ENCODE results near the gene YTHDF1. TPM values are rescaled to one million over a fixed set of nuclear protein-coding genes. Genes with fewer than 3 reads are reported as not detected.

YTHDF1 gene
- total RNA-seq, 4 donors from 2014 or later, result 17.9 to 32.1 (median 29.7) TPM

DNA sequence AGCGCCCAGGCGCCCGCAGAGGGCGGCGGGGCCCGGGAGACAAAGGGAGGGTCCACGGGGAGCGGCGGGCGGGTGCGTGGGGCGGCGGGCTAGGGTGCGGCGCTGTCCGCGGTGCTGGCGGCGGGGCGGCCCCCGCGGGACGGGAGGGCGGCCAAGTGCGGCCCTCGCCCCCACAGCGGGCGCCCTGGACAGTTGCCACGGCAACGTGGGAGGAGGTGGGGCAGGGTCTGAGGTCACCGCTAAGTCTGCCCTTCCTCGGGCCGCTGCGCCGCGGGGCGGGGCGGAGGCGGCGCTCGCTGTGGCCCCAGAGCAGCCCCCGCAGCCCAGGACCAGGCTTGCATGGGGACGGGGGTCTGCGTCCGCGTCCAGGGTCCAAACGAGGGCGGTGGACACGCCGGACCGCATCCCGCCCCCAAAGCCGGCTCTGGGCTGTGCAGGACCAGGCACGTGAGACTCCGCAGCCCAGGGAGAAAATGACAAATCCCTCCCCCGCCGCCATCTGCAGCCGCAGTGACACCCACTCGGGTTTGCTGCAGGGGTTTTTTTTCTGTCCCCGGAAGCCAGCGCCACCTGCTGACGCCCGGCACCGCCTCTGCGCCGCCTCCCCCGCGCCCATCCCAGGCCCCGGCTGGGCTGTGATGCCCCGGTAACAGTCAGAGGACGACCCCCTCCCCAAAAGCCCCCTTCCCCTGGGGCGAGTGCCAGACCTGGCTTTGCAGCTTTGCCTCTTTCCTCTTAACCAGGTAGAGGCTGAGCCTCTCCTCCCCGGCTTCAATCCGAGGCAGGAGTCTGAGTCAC, 36.8 kb downstream of the YTHDF1 start:
- peaks cover 7 to 98% (median 61%) of the 10 kb centered on the region in 4 donors for H3K27me3 ChIP-seq
- TF ChIP-seq, protein P1, sequence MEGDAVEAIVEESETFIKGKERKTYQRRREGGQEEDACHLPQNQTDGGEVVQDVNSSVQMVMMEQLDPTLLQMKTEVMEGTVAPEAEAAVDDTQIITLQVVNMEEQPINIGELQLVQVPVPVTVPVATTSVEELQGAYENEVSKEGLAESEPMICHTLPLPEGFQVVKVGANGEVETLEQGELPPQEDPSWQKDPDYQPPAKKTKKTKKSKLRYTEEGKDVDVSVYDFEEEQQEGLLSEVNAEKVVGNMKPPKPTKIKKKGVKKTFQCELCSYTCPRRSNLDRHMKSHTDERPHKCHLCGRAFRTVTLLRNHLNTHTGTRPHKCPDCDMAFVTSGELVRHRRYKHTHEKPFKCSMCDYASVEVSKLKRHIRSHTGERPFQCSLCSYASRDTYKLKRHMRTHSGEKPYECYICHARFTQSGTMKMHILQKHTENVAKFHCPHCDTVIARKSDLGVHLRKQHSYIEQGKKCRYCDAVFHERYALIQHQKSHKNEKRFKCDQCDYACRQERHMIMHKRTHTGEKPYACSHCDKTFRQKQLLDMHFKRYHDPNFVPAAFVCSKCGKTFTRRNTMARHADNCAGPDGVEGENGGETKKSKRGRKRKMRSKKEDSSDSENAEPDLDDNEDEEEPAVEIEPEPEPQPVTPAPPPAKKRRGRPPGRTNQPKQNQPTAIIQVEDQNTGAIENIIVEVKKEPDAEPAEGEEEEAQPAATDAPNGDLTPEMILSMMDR (IDR thresholded peaks at IDR 0.05), result peak in 2 of 3 experiments; percentile 46 to 60
- no peak for TF ChIP-seq POLR2AphosphoS5 (IDR thresholded peaks at IDR 0.05)
- no peak for DNase-seq (ENCODE audit: extremely low spot score)
- no peak overlapping the region for H3K27ac ChIP-seq (replicated peaks in 1 of 4)
- peaks cover 28 to 51% (median 48%) of the 10 kb centered on the region in 4 donors for H3K4me1 ChIP-seq
- WGBS, result 5% methylated on average over 11 of the region's 74 CpGs
- no peaks in the 10 kb centered on the region for H3K9me3 ChIP-seq
- no peaks in the 10 kb centered on the region for H3K36me3 ChIP-seq
- intact Hi-C loops (cut with DNase I), result loop anchor here (1.0 kb wide), 1 partner anchor 123 kb away; no protein-coding TSS in a partner anchor
- peak overlapping the region; percentile 32 to 48 (median 38) for H3K4me3 ChIP-seq

GRCh38 chr20:63178446-63178820, 37.5 kb downstream of the YTHDF1 start:
- H3K9me3 ChIP-seq, result no peaks in the 10 kb centered on the region
- no peak for DNase-seq (ENCODE audit: extremely low spot score)
- H3K36me3 ChIP-seq, result no peaks in the 10 kb centered on the region
- TF ChIP-seq POLR2A (IDR thresholded peaks at IDR 0.05; ENCODE audit: low read depth), result no peak
- TF ChIP-seq POLR2AphosphoS5 (IDR thresholded peaks at IDR 0.05), result no peak
- TF ChIP-seq EP300 (IDR thresholded peaks at IDR 0.05), result no peak
- TF ChIP-seq, protein P1 (IDR thresholded peaks at IDR 0.05), result no peak
- peaks cover 7 to 100% (median 66%) of the 10 kb centered on the region in 4 donors for H3K27me3 ChIP-seq
- peak overlapping the region; percentile 32 to 48 (median 38) for H3K4me3 ChIP-seq
- H3K4me1 ChIP-seq, result peaks cover 28 to 51% (median 48%) of the 10 kb centered on the region in 4 donors
- H3K27ac ChIP-seq (replicated peaks in 1 of 4), result no peak overlapping the region
- intact Hi-C loops (cut with DNase I), result no loop called here
- 0% methylated on average over 1 of the region's 49 CpGs for WGBS

DNA sequence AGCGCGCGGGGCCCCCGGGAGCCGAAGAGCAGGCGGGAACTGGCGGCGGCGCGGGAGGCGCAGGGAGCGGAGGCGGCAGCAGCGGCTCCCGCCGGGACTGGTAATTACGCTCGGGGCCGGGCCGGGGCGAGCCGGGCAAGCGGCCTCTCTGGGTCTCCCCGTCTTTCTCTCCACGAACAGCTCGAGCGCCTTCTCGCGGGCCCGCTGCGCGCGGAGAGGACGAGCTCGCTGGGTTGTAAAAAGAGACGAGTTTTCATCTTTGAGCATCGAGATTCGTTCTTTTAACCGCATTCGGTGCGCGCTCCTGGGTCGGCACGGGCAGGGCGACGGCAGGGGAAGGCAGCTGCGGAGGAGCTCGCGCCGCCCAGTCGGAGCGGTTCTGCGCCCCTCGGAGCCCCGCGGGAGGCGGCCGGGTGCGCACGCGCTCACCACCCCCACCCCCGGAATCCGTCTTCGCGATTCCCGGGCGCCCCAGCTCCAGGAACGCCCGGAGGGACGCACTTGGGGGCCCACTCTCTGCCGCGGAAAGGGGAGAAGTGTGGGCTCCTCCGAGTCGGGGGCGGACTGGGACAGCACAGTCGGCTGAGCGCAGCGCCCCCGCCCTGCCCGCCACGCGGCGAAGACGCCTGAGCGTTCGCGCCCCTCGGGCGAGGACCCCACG, 38.0 kb downstream of the YTHDF1 start:
- Histone ChIP-seq H3K4me1 (peaks cover 28 to 51% (median 48%) of the 10 kb centered on the region in 4 donors), H3K27me3 (peaks cover 7 to 100% (median 71%) of the 10 kb centered on the region in 4 donors), H3K27ac (replicated peaks in 1 of 4) (no peak overlapping the region), H3K4me3 (peak overlapping the region; percentile 24 to 40 (median 34)), H3K9me3 (no peaks in the 10 kb centered on the region), H3K36me3 (no peaks in the 10 kb centered on the region)
- 2% methylated on average over 17 of the region's 90 CpGs for WGBS
- TF ChIP-seq POLR2A (IDR thresholded peaks at IDR 0.05; ENCODE audit: low read depth) (no peak), POLR2AphosphoS5 (IDR thresholded peaks at IDR 0.05) (no peak), EP300 (IDR thresholded peaks at IDR 0.05) (no peak)
- TF ChIP-seq, protein P1 (IDR thresholded peaks at IDR 0.05), result no peak
- no peak for DNase-seq (ENCODE audit: extremely low spot score)
- intact Hi-C loops (cut with DNase I), result no loop called here

GRCh38 chr20:63177134-63177784, 38.7 kb downstream of the YTHDF1 start:
- no peak for TF ChIP-seq POLR2AphosphoS5 (IDR thresholded peaks at IDR 0.05)
- TF ChIP-seq EP300 (IDR thresholded peaks at IDR 0.05), result no peak
- TF ChIP-seq, protein P1 (IDR thresholded peaks at IDR 0.05), result no peak
- TF ChIP-seq POLR2A (IDR thresholded peaks at IDR 0.05; ENCODE audit: low read depth), result no peak
- peaks cover 7 to 100% (median 75%) of the 10 kb centered on the region in 4 donors for H3K27me3 ChIP-seq
- intact Hi-C loops (cut with DNase I), result no loop called here
- H3K36me3 ChIP-seq, result no peaks in the 10 kb centered on the region
- no peak overlapping the region for H3K27ac ChIP-seq (replicated peaks in 1 of 4)
- peaks cover 28 to 51% (median 48%) of the 10 kb centered on the region in 4 donors for H3K4me1 ChIP-seq
- H3K9me3 ChIP-seq, result no peaks in the 10 kb centered on the region
- WGBS, result 2% methylated on average over 40 of the region's 96 CpGs
- H3K4me3 ChIP-seq, result peak overlapping the region; percentile 9 to 40 (median 30)
- DNase-seq (ENCODE audit: extremely low spot score), result no peak

Data from esophagus muscularis mucosa (tissue), 4 donors.